ENCODE measurements around the gene RTN3.

DNA sequence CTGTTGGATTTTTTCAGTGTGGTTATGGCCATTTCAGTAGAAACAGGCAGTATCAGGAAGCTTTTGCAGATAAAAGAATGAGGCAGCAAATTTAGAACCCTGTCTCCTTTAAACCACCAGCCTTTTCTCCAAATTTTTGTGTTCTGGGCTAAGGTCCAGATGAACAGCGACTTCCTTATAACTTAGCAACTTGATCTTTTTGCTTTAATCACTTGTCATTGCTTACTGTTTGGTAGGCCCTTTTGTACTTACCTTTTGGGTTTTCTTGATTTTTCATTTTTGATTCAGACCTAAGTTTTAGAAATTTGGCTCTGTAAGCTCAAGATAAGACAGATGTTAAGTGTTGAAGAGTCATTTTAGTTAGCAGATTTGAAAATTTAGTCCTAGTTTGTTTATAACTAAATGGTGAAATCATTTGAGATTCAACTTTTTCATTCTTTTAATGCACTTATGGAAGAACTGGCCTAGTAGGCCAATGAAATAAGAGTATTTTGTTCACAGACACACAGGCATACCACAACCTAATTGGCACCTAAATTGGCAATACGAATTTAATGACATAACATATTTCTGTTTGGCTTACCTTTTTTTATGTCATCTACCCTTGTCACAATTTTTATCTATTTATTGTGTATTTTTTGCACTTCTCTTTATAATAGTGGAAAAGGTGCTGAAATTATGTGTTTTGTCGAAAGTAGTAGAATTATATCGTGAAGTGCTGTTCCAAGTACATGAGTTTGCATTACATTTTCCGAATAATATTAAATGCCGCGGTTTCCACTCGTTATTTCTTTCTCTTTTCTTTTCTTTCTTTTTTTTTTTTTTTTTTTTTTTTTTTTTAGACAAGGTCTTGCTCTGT, 2.1 kb downstream of the RTN3 start:
- TF ChIP-seq CTCF (conservative IDR thresholded peaks at IDR 0.05; ENCODE audit: low read length) (no peak), EZH2phosphoT487 (IDR thresholded peaks at IDR 0.05; ENCODE audit: borderline replicate concordance, low read depth, low read length) (no peak)

Data from OCI-LY7 (cell line).